ENCODE measurements around the gene CRISP3. TPM values are rescaled to one million over a fixed set of nuclear protein-coding genes. Genes with fewer than 3 reads are reported as not detected.

CRISP3 gene
- polyA plus RNA-seq, 2 donors, result 144 to 176 TPM

- Histone ChIP-seq H3K4me3 (ENCODE audit: low read depth in 1 of 2, low read length in 2 of 2) (no peak within 1 kb of the TSS), H3K9me3 (ENCODE audit: control insufficient read depth in 2 of 2, insufficient read depth in 1 of 2, low read depth in 1 of 2, low read length in 1 of 2) (no peaks in the 10 kb centered on the region), H3K27ac (ENCODE audit: low read depth in 2 of 2, low read length in 1 of 2) (no peak within 1 kb of the TSS), H3K36me3 (ENCODE audit: control insufficient read depth in 2 of 2, insufficient read depth in 2 of 2, low read length in 1 of 2) (no peaks in the 10 kb centered on the region), H3K4me1 (ENCODE audit: control insufficient read depth in 2 of 2, insufficient read depth in 2 of 2, low read length in 1 of 2) (peaks cover 0 to 2% of the 10 kb centered on the region in 2 donors), H3K27me3 (ENCODE audit: control insufficient read depth in 1 of 2, insufficient read depth in 2 of 2, low read length in 2 of 2) (no peaks in the 10 kb centered on the region)
- WGBS, 2 donors, result 36 to 43% methylated on average over 26 of the region's 26 CpGs
Measured at GRCh38 chr6:49713346-49713745, 30.8 kb downstream of the CRISP3 start, which contains the start of gene CRISP2. Gene CRISP2 (minus strand): TSS chr6:49713543. CDS start chr6:49709196, 4,347 bp downstream.

GRCh38 chr6:49698478-49698877 lies 45.7 kb downstream of the CRISP3 start:
- H3K27me3 ChIP-seq (ENCODE audit: control insufficient read depth in 1 of 2, insufficient read depth in 2 of 2, low read length in 2 of 2), result no peaks in the 10 kb centered on the region
- no peaks in the 10 kb centered on the region for H3K9me3 ChIP-seq (ENCODE audit: control insufficient read depth in 2 of 2, insufficient read depth in 1 of 2, low read depth in 1 of 2, low read length in 1 of 2)
- no peaks in the 10 kb centered on the region for H3K36me3 ChIP-seq (ENCODE audit: control insufficient read depth in 2 of 2, insufficient read depth in 2 of 2, low read length in 1 of 2)
- H3K27ac ChIP-seq (ENCODE audit: low read depth in 2 of 2, low read length in 1 of 2), result no peak overlapping the region
- no peaks in the 10 kb centered on the region for H3K4me1 ChIP-seq (ENCODE audit: control insufficient read depth in 2 of 2, insufficient read depth in 2 of 2, low read length in 1 of 2)
- no peak overlapping the region for H3K4me3 ChIP-seq (ENCODE audit: low read depth in 1 of 2, low read length in 2 of 2)

- 60 to 89% methylated on average over 1 of the region's 1 CpG for WGBS, 2 donors
- H3K27me3 ChIP-seq (ENCODE audit: control insufficient read depth in 1 of 2, insufficient read depth in 2 of 2, low read length in 2 of 2), result no peaks in the 10 kb centered on the region
Measured at GRCh38 chr6:49693512-49693911, 50.7 kb downstream of the CRISP3 start.

GRCh38 chr6:49692534-49692933 lies 51.7 kb downstream of the CRISP3 start:
- Histone ChIP-seq H3K4me1 (ENCODE audit: control insufficient read depth in 2 of 2, insufficient read depth in 2 of 2, low read length in 1 of 2) (no peaks in the 10 kb centered on the region), H3K9me3 (ENCODE audit: control insufficient read depth in 2 of 2, insufficient read depth in 1 of 2, low read depth in 1 of 2, low read length in 1 of 2) (no peaks in the 10 kb centered on the region), H3K27me3 (ENCODE audit: control insufficient read depth in 1 of 2, insufficient read depth in 2 of 2, low read length in 2 of 2) (no peaks in the 10 kb centered on the region), H3K4me3 (ENCODE audit: low read depth in 1 of 2, low read length in 2 of 2) (no peak overlapping the region), H3K27ac (ENCODE audit: low read depth in 2 of 2, low read length in 1 of 2) (no peak overlapping the region), H3K36me3 (ENCODE audit: control insufficient read depth in 2 of 2, insufficient read depth in 2 of 2, low read length in 1 of 2) (no peaks in the 10 kb centered on the region)
- 71 to 76% methylated on average over 2 of the region's 2 CpGs for WGBS, 2 donors

More at GRCh38 chr6:49693512-49693911, 50.7 kb downstream of the CRISP3 start:
- Histone ChIP-seq H3K36me3 (ENCODE audit: control insufficient read depth in 2 of 2, insufficient read depth in 2 of 2, low read length in 1 of 2) (no peaks in the 10 kb centered on the region), H3K9me3 (ENCODE audit: control insufficient read depth in 2 of 2, insufficient read depth in 1 of 2, low read depth in 1 of 2, low read length in 1 of 2) (no peaks in the 10 kb centered on the region), H3K4me1 (ENCODE audit: control insufficient read depth in 2 of 2, insufficient read depth in 2 of 2, low read length in 1 of 2) (no peaks in the 10 kb centered on the region), H3K27ac (ENCODE audit: low read depth in 2 of 2, low read length in 1 of 2) (no peak overlapping the region), H3K4me3 (ENCODE audit: low read depth in 1 of 2, low read length in 2 of 2) (no peak overlapping the region)

Other genes with a start within 250 kb of the CRISP3 start
- gene GLYATL3, start 244.5 kb downstream of the CRISP3 start, polyA plus RNA-seq, result not detected
- gene C6orf141, start 193.7 kb downstream of the CRISP3 start, polyA plus RNA-seq, result 1 to 10 TPM; 4.9 to 9.7 TPM
- under 1 TPM; 0.05 to 0.06 TPM for gene RHAG, start 107.5 kb downstream of the CRISP3 start, polyA plus RNA-seq
- gene CRISP2, start 30.8 kb downstream of the CRISP3 start, polyA plus RNA-seq, result 1 to 10 TPM; 1.0 to 3.1 TPM
- not detected for gene PGK2, start 42.9 kb upstream of the CRISP3 start, polyA plus RNA-seq
- gene CRISP1, start 122.1 kb upstream of the CRISP3 start, polyA plus RNA-seq, result not detected
- gene DEFB114, start 219.8 kb upstream of the CRISP3 start, polyA plus RNA-seq, result not detected
- gene DEFB113, start 225.2 kb upstream of the CRISP3 start, polyA plus RNA-seq, result not detected